ENCODE results near the gene CCDC88B.
A peak's percentile ranks its signal among the peaks of the same experiment; 100 is the strongest.

The CCDC88B gene

GRCh38 chr11:64342869-64343745 lies 3.1 kb downstream of the CCDC88B start:
- DNase-seq (ENCODE audit: low spot score) = no peak
- WGBS, 2 donors (ENCODE audit: extremely low coverage in 2 of 2, insufficient read length in 2 of 2, insufficient replicate concordance in 1 of 2) = no CpG with 5 or more reads among the region's 29 CpGs
- H3K4me3 ChIP-seq (ENCODE audit: low read length in 2 of 2) = no peak overlapping the region

GRCh38 chr11:64343767-64344559 lies 4.0 kb downstream of the CCDC88B start:
- Histone ChIP-seq H2AK5ac (ENCODE audit: low read depth, low read length) (peak overlapping the region; percentile 86), H3K4me2 (ENCODE audit: insufficient read depth, low read length, poor library complexity, severe bottlenecking) (no peak overlapping the region), H3K14ac (ENCODE audit: low read length) (no peak overlapping the region), H3K79me1 (ENCODE audit: low read depth, low read length) (peaks cover 1% of the 10 kb centered on the region), H3K9ac (ENCODE audit: low read depth, low read length, poor library complexity) (no peak overlapping the region), H3K4me1 (ENCODE audit: control insufficient read depth in 2 of 2, insufficient read depth in 1 of 2, low read depth in 1 of 2, low read length in 2 of 2) (peaks cover 17 to 22% of the 10 kb centered on the region in 2 donors), H2BK120ac (ENCODE audit: low read depth, low read length) (no peak overlapping the region), H2BK15ac (ENCODE audit: low read length) (peak overlapping the region; percentile 91), H2AFZ (ENCODE audit: low read length) (peak overlapping the region; percentile 33), H3K18ac (ENCODE audit: low read length) (peak overlapping the region; percentile 28), H3K27me3 (ENCODE audit: control insufficient read depth in 3 of 3, insufficient read depth in 3 of 3, low read depth in 1 of 3, low read length in 3 of 3) (peaks cover 0 to 36% (median 11%) of the 10 kb centered on the region in 3 experiments), H3K27ac (replicated peaks; ENCODE audit: low read length) (no peak overlapping the region), H3K9me3 (replicated peaks in 1 of 2; ENCODE audit: control insufficient read depth in 2 of 2, insufficient read depth in 1 of 2, low read depth in 1 of 2, low read length in 2 of 2) (no peaks in the 10 kb centered on the region), H3K36me3 (replicated peaks in 1 of 2; ENCODE audit: control insufficient read depth in 2 of 2, insufficient read depth in 2 of 2, low read length in 2 of 2) (no peaks in the 10 kb centered on the region), H3K4me3 (ENCODE audit: low read length in 2 of 2) (no peak overlapping the region), H3K23ac (ENCODE audit: low read depth, low read length, poor library complexity) (peak overlapping the region; percentile 89), H4K91ac (ENCODE audit: low read depth, low read length, poor library complexity) (no peak overlapping the region), H4K8ac (ENCODE audit: low read depth, low read length) (no peak overlapping the region), H2BK5ac (ENCODE audit: low read length) (peak overlapping the region; percentile 72), H3K4ac (ENCODE audit: low read length) (no peak overlapping the region), H2BK12ac (ENCODE audit: low read length) (peak overlapping the region; percentile 94)
- no peak for DNase-seq (ENCODE audit: low spot score)
- no CpG with 5 or more reads among the region's 18 CpGs for WGBS, 2 donors (ENCODE audit: extremely low coverage in 2 of 2, insufficient read length in 2 of 2, insufficient replicate concordance in 1 of 2)

More at GRCh38 chr11:64342869-64343745, 3.1 kb downstream of the CCDC88B start:
- no peak overlapping the region for H2BK120ac ChIP-seq (ENCODE audit: low read depth, low read length)
- H3K18ac ChIP-seq (ENCODE audit: low read length) = peak overlapping the region; percentile 87
- peaks cover 0 to 38% (median 11%) of the 10 kb centered on the region in 3 experiments for H3K27me3 ChIP-seq (ENCODE audit: control insufficient read depth in 3 of 3, insufficient read depth in 3 of 3, low read depth in 1 of 3, low read length in 3 of 3)
- peaks cover 1% of the 10 kb centered on the region for H3K79me1 ChIP-seq (ENCODE audit: low read depth, low read length)
- H3K36me3 ChIP-seq (replicated peaks in 1 of 2; ENCODE audit: control insufficient read depth in 2 of 2, insufficient read depth in 2 of 2, low read length in 2 of 2) = no peaks in the 10 kb centered on the region
- peaks cover 8 to 16% of the 10 kb centered on the region in 2 donors for H3K4me1 ChIP-seq (ENCODE audit: control insufficient read depth in 2 of 2, insufficient read depth in 1 of 2, low read depth in 1 of 2, low read length in 2 of 2)
- H3K14ac ChIP-seq (ENCODE audit: low read length) = peak overlapping the region; percentile 63
- H3K9ac ChIP-seq (ENCODE audit: low read depth, low read length, poor library complexity) = no peak overlapping the region
- no peaks in the 10 kb centered on the region for H3K9me3 ChIP-seq (replicated peaks in 1 of 2; ENCODE audit: control insufficient read depth in 2 of 2, insufficient read depth in 1 of 2, low read depth in 1 of 2, low read length in 2 of 2)
- peak overlapping the region; percentile 91 for H2BK15ac ChIP-seq (ENCODE audit: low read length)
- peak overlapping the region; percentile 92 for H2AFZ ChIP-seq (ENCODE audit: low read length)
- no peak overlapping the region for H3K27ac ChIP-seq (replicated peaks; ENCODE audit: low read length)
- H3K4ac ChIP-seq (ENCODE audit: low read length) = no peak overlapping the region
- no peak overlapping the region for H4K91ac ChIP-seq (ENCODE audit: low read depth, low read length, poor library complexity)
- peak overlapping the region; percentile 45 for H3K23ac ChIP-seq (ENCODE audit: low read depth, low read length, poor library complexity)
- peak overlapping the region; percentile 54 for H3K4me2 ChIP-seq (ENCODE audit: insufficient read depth, low read length, poor library complexity, severe bottlenecking)
- H2BK12ac ChIP-seq (ENCODE audit: low read length) = peak overlapping the region; percentile 94
- H4K8ac ChIP-seq (ENCODE audit: low read depth, low read length) = no peak overlapping the region
- peak overlapping the region; percentile 86 for H2AK5ac ChIP-seq (ENCODE audit: low read depth, low read length)
- H2BK5ac ChIP-seq (ENCODE audit: low read length) = peak overlapping the region; percentile 72

GRCh38 chr11:64344787-64345186 lies 4.8 kb downstream of the CCDC88B start:
- Histone ChIP-seq H3K4me2 (ENCODE audit: insufficient read depth, low read length, poor library complexity, severe bottlenecking) (no peak overlapping the region), H3K4me1 (ENCODE audit: control insufficient read depth in 2 of 2, insufficient read depth in 1 of 2, low read depth in 1 of 2, low read length in 2 of 2) (peaks cover 19 to 23% of the 10 kb centered on the region in 2 donors), H3K36me3 (replicated peaks in 1 of 2; ENCODE audit: control insufficient read depth in 2 of 2, insufficient read depth in 2 of 2, low read length in 2 of 2) (no peaks in the 10 kb centered on the region), H3K27me3 (ENCODE audit: control insufficient read depth in 3 of 3, insufficient read depth in 3 of 3, low read depth in 1 of 3, low read length in 3 of 3) (peaks cover 0 to 28% (median 8%) of the 10 kb centered on the region in 3 experiments), H2BK15ac (ENCODE audit: low read length) (peak overlapping the region; percentile 91), H3K14ac (ENCODE audit: low read length) (peak overlapping the region; percentile 56), H3K4ac (ENCODE audit: low read length) (no peak overlapping the region), H4K91ac (ENCODE audit: low read depth, low read length, poor library complexity) (peak overlapping the region; percentile 30), H3K9ac (ENCODE audit: low read depth, low read length, poor library complexity) (no peak overlapping the region), H4K8ac (ENCODE audit: low read depth, low read length) (no peak overlapping the region), H3K23ac (ENCODE audit: low read depth, low read length, poor library complexity) (peak overlapping the region; percentile 89), H3K18ac (ENCODE audit: low read length) (peak overlapping the region; percentile 57), H2BK120ac (ENCODE audit: low read depth, low read length) (no peak overlapping the region), H3K27ac (replicated peaks; ENCODE audit: low read length) (no peak overlapping the region), H3K79me1 (ENCODE audit: low read depth, low read length) (peaks cover 1% of the 10 kb centered on the region), H2AFZ (ENCODE audit: low read length) (no peak overlapping the region), H2BK5ac (ENCODE audit: low read length) (peak overlapping the region; percentile 22), H3K9me3 (replicated peaks in 1 of 2; ENCODE audit: control insufficient read depth in 2 of 2, insufficient read depth in 1 of 2, low read depth in 1 of 2, low read length in 2 of 2) (no peaks in the 10 kb centered on the region), H3K4me3 (ENCODE audit: low read length in 2 of 2) (no peak overlapping the region), H2BK12ac (ENCODE audit: low read length) (peak overlapping the region; percentile 84), H2AK5ac (ENCODE audit: low read depth, low read length) (peak overlapping the region; percentile 86)
- WGBS, 2 donors (ENCODE audit: extremely low coverage in 2 of 2, insufficient read length in 2 of 2, insufficient replicate concordance in 1 of 2) = no CpG with 5 or more reads among the region's 28 CpGs
- DNase-seq (ENCODE audit: low spot score) = no peak

All from neuronal stem cell (in vitro differentiated cells).